Measurements from ENCODE around the gene PALM.
"Not testable (repeated sequence)": the region's sequence is repeated elsewhere in the genome, so short reads cannot be mapped to it uniquely, and the experiment has no call there.

Gene PALM

GRCh38 chr19:732148-733069, 23.7 kb downstream of the PALM start:
- no peak for DNase-seq

DNA sequence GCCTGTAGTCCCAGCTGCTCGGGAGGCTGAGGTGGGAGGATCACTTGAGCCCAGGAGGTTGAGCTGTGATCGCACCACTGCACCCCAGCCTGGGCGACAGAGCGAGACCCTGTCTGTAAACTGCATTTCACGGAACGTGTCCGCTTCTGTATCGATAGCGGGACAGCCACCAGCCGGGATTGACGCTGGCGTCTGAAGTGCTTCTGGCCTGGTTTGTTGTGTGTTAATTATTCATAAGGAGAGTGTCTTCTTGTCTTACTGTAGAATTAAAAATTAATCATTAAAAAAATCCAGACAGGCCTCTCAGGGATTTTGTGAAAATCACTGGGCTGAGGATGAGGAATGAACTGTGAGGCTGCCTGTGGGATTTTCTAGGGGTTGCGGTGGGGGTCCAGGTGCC, 26.0 kb downstream of the PALM start:
- DNase-seq: no peak

GRCh38 chr19:736125-736524, 27.4 kb downstream of the PALM start:
- no peak for DNase-seq

DNA sequence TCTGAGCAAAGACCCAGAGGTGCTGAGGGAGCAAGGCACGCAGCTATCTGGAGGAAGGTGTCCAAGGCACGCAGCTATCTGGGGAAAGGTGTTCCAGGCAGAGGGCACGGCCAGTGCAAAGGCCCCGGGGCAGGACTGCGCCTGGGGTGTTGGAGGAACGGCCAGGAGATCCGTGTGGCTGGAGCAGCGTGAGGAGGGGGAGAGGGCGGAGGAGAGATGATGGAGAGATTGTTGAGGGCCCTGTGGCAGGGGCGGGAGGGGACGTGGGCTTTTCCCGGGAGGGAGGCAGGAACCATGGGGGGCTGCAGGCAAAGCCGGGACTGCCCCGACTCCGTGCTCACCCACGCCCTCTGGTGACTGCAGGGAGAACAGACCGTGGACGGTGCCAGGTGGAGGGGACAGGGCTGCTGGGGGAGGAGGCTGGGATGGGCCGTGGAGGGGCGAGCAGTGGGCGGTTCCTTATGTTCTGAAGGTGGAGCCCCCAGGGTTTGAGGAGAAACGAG, 28.9 kb downstream of the PALM start:
- no peak for DNase-seq

- no peak for DNase-seq
These were observed 29.9 kb downstream of the PALM start for GRCh38 chr19:738509-739128.

- DNase-seq: no peak
These were observed 31.4 kb downstream of the PALM start for GRCh38 chr19:739998-740715.

DNA sequence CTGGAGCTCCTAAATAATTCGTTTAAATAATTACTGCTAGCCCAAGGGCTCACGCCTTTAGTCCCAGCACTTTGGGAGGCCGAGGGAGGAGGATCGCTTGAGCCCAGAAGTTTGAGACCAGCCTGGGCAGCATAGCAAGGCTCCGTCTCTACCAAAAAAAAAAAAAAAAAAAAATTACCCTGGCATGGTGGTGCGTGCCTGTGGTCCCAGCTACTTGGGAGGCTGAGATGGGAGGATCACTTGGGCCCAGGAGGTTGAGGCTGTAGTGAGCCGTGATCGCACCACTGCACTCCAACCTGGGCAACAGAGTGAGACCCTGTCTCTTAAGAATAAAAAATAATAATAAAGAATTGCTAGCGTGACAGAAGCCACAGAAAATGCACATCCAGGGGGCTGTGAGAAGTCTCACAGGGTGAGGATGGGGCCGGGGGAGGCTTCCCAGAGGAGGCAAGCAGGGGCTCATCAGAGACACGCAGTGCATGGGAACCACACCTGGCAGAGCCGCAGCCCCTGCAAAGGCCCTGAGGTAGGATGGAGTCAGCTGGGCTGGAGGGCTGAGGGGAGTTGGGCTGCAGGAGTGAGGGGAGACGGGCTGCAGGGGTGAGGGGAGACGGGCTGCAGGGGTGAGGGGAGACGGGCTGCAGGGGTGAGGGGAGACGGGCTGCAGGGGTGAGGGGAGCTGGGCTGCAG, 32.2 kb downstream of the PALM start:
- not testable (repeated sequence) for DNase-seq

- no peak for DNase-seq
These were observed 32.9 kb downstream of the PALM start for GRCh38 chr19:741506-742131.

- DNase-seq: no peak
These were observed 33.9 kb downstream of the PALM start for GRCh38 chr19:742540-743075.

DNA sequence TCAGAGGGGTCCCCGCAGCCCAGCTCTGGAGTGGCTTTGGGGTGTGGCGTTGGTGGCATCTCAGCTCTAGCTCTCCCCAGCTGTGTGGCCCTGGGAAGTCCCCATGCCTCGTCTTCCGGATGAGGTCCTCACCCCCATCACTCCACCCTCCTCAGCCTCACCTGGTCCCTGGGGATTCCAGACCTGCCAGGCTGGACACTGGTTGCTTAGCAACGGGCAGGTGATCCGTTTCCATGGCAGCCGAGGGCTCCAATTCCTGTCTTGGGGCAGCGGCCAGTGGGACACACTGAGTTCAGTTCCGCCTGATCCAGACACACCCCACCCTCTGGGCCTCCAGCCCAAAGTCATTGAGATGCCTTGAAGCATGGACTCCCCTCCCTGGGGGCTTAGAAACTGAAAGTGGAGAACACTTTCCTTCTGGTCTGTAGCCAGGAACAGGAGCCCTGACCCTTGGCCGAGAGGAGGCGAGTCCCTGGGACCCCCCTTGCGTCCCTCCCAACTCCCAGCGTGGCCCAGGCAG, 34.5 kb downstream of the PALM start:
- no peak for DNase-seq

GRCh38 chr19:745138-745537, 36.4 kb downstream of the PALM start:
- not testable (repeated sequence) for DNase-seq

GRCh38 chr19:746208-746819, 37.6 kb downstream of the PALM start:
- no peak for DNase-seq

GRCh38 chr19:746956-747355, 38.2 kb downstream of the PALM start:
- DNase-seq: no peak

DNA sequence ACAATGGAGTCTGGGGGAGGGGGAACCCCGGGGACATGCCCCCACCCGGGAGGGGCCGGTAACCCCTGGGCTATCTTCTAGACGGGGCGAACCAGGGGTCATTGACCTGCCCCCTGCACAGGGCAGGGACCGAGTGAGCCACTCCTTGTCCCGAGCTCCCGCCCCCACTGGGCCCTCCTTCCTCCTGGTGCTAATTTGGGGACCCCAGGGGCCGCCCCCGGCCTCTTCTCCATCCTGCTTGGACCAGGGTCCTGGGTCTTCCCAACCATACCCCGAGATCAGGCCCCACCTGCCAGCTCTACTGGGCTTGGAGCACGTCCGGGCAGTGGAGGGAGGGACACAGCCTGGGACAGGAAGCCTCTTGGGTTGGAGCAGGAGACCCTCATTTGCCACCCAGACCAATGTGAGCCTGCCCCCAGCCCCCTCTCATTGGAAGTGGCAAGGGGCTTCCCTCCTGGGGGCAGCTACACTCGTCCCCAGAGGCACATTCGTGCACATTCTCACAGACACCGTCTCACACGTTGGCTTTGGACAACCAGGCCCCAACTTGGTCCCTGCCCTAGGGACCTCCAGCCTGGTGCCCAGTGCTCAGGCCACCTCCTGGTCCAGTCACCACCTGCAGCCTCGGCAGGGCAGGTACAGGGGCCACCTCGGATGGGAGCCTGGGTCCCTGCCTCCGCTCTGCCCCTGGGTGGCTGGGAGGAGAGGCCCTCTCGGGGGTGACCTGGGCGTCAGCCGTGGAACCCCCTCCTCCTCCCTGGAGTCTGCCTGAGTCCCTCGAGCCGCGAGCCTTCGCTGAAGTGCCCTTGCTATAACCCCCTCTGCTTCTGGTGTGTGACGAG, 38.9 kb downstream of the PALM start:
- no peak for DNase-seq

- DNase-seq: no peak
These were observed 39.5 kb downstream of the PALM start for GRCh38 chr19:748274-748598.

DNA sequence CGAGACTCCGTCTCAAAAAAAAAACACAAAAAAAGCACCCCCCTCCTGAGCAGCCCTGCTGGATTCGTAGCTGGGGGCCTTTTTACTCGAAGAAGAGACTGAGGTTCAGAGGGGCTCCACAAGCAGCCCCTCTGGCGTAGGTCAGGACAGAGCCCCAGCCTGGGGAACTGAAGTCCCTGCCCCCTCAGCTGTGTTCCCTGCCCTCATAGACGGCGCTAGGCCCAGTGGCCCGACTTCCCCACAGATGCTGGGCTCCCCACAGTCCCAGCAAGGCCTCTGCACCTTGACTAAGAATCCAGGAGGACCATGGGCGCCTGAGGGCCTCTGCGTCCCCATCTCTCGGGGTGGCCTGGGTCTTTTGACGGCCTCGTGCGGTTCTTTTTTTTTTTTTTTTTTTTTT, 41.1 kb downstream of the PALM start:
- no peak for DNase-seq

GRCh38 chr19:750640-751423, 42.1 kb downstream of the PALM start, which contains the start of gene MISP:
MISP (plus strand) TSS chr19:751112; CDS start chr19:756947, 5,835 bp downstream.
- DNase-seq: no peak

GRCh38 chr19:751501-752341, 43.0 kb downstream of the PALM start:
- DNase-seq: no peak
